HG02642 (cell line): ENCODE data around the gene PIGQ.

ENCODE experiments used
- ATAC-seq: cut with Tn5 transposase; IDR thresholded peaks from one replicate; pipeline ENCODE4 v1.9.1; 2021; ENCODE audit warnings: mild to moderate bottlenecking; ENCODE audit not compliant: unreplicated experiment, poor library complexity

PIGQ gene

GRCh38 chr16:533391-534123 lies 36.2 kb upstream of the PIGQ start:
- no peak for ATAC-seq

- no peak for ATAC-seq
Observed at GRCh38 chr16:534135-534534, 35.6 kb upstream of the PIGQ start.

GRCh38 chr16:534856-535445 lies 34.8 kb upstream of the PIGQ start:
- no peak for ATAC-seq

- ATAC-seq: no peak
Observed at GRCh38 chr16:535446-536405, 34.0 kb upstream of the PIGQ start.

GRCh38 chr16:536746-537145 lies 33.0 kb upstream of the PIGQ start:
- no peak for ATAC-seq

GRCh38 chr16:537415-538335 lies 32.1 kb upstream of the PIGQ start:
- no peak for ATAC-seq

GRCh38 chr16:539901-540530 lies 29.8 kb upstream of the PIGQ start:
- ATAC-seq: no peak

- ATAC-seq: no peak
Observed at GRCh38 chr16:540645-541340, 29.0 kb upstream of the PIGQ start.

- ATAC-seq: no peak
Observed at GRCh38 chr16:543301-544164, 26.2 kb upstream of the PIGQ start.

- no peak for ATAC-seq
Observed at GRCh38 chr16:544517-544916, 25.3 kb upstream of the PIGQ start.

GRCh38 chr16:546909-547770 lies 22.6 kb upstream of the PIGQ start:
- no peak for ATAC-seq

GRCh38 chr16:548586-548985 lies 21.2 kb upstream of the PIGQ start:
- no peak for ATAC-seq

- no peak for ATAC-seq
Observed at GRCh38 chr16:549544-550263, 20.1 kb upstream of the PIGQ start.

- no peak for ATAC-seq
Observed at GRCh38 chr16:551210-551609, 18.6 kb upstream of the PIGQ start.

GRCh38 chr16:552171-552570 lies 17.6 kb upstream of the PIGQ start:
- no peak for ATAC-seq

- no peak for ATAC-seq
Observed at GRCh38 chr16:553601-554296, 16.0 kb upstream of the PIGQ start.
